Bronchial epithelial cell (primary cell): ENCODE measurements around the gene OR51V1. TPM values are rescaled to one million over a fixed set of nuclear protein-coding genes. Genes with fewer than 3 reads are reported as not detected.

Experiments
- DNase-seq: peaks from one replicate; pipeline ENCODE4 v3.0.0-alpha.2; 2010; ENCODE audit warnings: low read depth
- FAIRE-seq: peaks from 2 replicates; lab custom pipeline; 2011; peaks lifted over from hg19 to GRCh38; lab: Jason Lieb, UNC
- H3K27me3 ChIP-seq: 2 replicates; pipeline ENCODE4 v1.5.1; 2011; ENCODE audit warnings: low read length; ENCODE audit not compliant: control insufficient read depth, insufficient read depth
- H3K36me3 ChIP-seq: 2 replicates; pipeline ENCODE4 v1.5.1; 2011; ENCODE audit warnings: low read length; ENCODE audit not compliant: control insufficient read depth, insufficient read depth
- H3K4me3 ChIP-seq: 2 replicates; pipeline ENCODE4 v1.5.1; 2011; ENCODE audit warnings: mild to moderate bottlenecking, low read depth, low read length, control low read depth
- CTCF ChIP-seq: IDR thresholded peaks from 2 replicates; pipeline ENCODE4 v1.5.1; 2011; ENCODE audit warnings: mild to moderate bottlenecking, moderate library complexity, low read length, control low read depth, inconsistent platforms; ENCODE audit not compliant: insufficient read depth, severe bottlenecking
- total RNA-seq: library from RNA; depleted of rRNA; stranded (reverse); fragments of >200 nt; gene quantifications from 2 replicates; pipeline ENCODE4 v1.2.1, GENCODE V29; 2014

Gene OR51V1
- total RNA-seq, 1 donor from 2014 or later: not detected

GRCh38 chr11:5203366-5203765 lies 2.9 kb upstream of the OR51V1 start:
- DNase-seq (no peak), FAIRE-seq (no peak)
- TF ChIP-seq CTCF: no peak

GRCh38 chr11:5198285-5198684 lies 2.2 kb downstream of the OR51V1 start:
- H3K36me3 ChIP-seq: no peaks in the 10 kb centered on the region
- FAIRE-seq: no peak
- no peak for TF ChIP-seq CTCF
- no peak for DNase-seq
- H3K4me3 ChIP-seq: no peak overlapping the region
- H3K27me3 ChIP-seq: no peaks in the 10 kb centered on the region

More at GRCh38 chr11:5203366-5203765, 2.9 kb upstream of the OR51V1 start:
- Histone ChIP-seq H3K27me3 (no peaks in the 10 kb centered on the region), H3K4me3 (no peak overlapping the region), H3K36me3 (no peaks in the 10 kb centered on the region)

GRCh38 chr11:5197536-5197935 lies 2.9 kb downstream of the OR51V1 start:
- Histone ChIP-seq H3K36me3 (no peaks in the 10 kb centered on the region), H3K4me3 (no peak overlapping the region), H3K27me3 (no peaks in the 10 kb centered on the region)
- no peak for TF ChIP-seq CTCF
- DNase-seq (no peak), FAIRE-seq (no peak)

- Histone ChIP-seq H3K4me3 (no peak overlapping the region), H3K36me3 (no peaks in the 10 kb centered on the region), H3K27me3 (no peaks in the 10 kb centered on the region)
- TF ChIP-seq CTCF: no peak
- FAIRE-seq (no peak), DNase-seq (no peak)
These were observed 3.8 kb downstream of the OR51V1 start for GRCh38 chr11:5196731-5197130.

- FAIRE-seq (peak; percentile 28), DNase-seq (no peak)
- Histone ChIP-seq H3K4me3 (no peak overlapping the region), H3K36me3 (no peaks in the 10 kb centered on the region), H3K27me3 (no peaks in the 10 kb centered on the region)
- no peak for TF ChIP-seq CTCF
These were observed 4.4 kb downstream of the OR51V1 start for GRCh38 chr11:5196067-5196466.

GRCh38 chr11:5192738-5193137 lies 7.7 kb downstream of the OR51V1 start:
- no peaks in the 10 kb centered on the region for H3K36me3 ChIP-seq
- DNase-seq (no peak), FAIRE-seq (no peak)
- H3K4me3 ChIP-seq: no peak overlapping the region
- H3K27me3 ChIP-seq: no peaks in the 10 kb centered on the region
- TF ChIP-seq CTCF: no peak
